K562 (cell line): ENCODE results near the gene DEK. TPM values are rescaled to one million over a fixed set of nuclear protein-coding genes. Genes with fewer than 3 reads are reported as not detected.

Source experiments
- ATAC-seq: fragments of 200-7000 bp; cut with Tn5 transposase; 3 replicates; pipeline ENCODE4 v1.9.1; 2020; ENCODE audit warnings: moderate library complexity
- BruUV-seq: library from RNA; stranded (reverse); fragments of 400-500 nt; replicated peaks from 2 replicates; lab custom pipeline; 2021; lab: Mats Ljungman, UMichigan
- CTCF ChIA-PET: fragments of 300-600 bp; formaldehyde crosslinking; extraction: SDS; loops from one replicate; lab custom pipeline; 2021; ENCODE audit warnings: low intra/inter-chr PET ratio; lab: Yijun Ruan, JAX
- POLR2A ChIA-PET: fragments of 300-600, 350-650 bp; sonication (Branson Sonifier 250); formaldehyde crosslinking; extraction: SDS; loops from one replicate; lab custom pipeline; 2021; ENCODE audit warnings: antibody characterized with exemption, inconsistent platforms; lab: Yijun Ruan, JAX
- DNase-seq, 4 experiments: peaks; one replicate each; pipeline versions ENCODE4 v3.0.0 to v3.0.0-alpha.2; 2011 to 2018; ENCODE audit warnings: low spot score in 3 of 4, mixed read lengths in 3 of 4; ENCODE audit errors: extremely low read depth in 1 of 4
- FAIRE-seq: peaks from 2 replicates; lab custom pipeline; 2011; peaks lifted over from hg19 to GRCh38; lab: Jason Lieb, UNC
- H2AFZ ChIP-seq: 2 replicates; pipeline ENCODE4 v1.6.0; 2011; ENCODE audit warnings: low read depth, low read length, control low read depth, inconsistent platforms
- H3K27ac ChIP-seq: fragments of 200-600 bp; 3 replicates; pipeline ENCODE4 v1.8.0; 2011; ENCODE audit warnings: low read depth, mild to moderate bottlenecking, control low read depth, inconsistent platforms, low read length, moderate library complexity, mixed read lengths; ENCODE audit errors: extremely low read depth
- H3K27me3 ChIP-seq, 2 experiments: fragments of 300-600 bp in 1 of 2; 2 replicates in 1 of 2; 3 replicates in 1 of 2; pipeline versions ENCODE4 v1.6.0 to v1.8.0; 2011; ENCODE audit warnings: inconsistent platforms in 2 of 2, low read length in 2 of 2, mild to moderate bottlenecking in 1 of 2, mixed read lengths in 1 of 2, moderate library complexity in 1 of 2; ENCODE audit not compliant: control insufficient read depth in 2 of 2, insufficient read depth in 2 of 2
- H3K36me3 ChIP-seq: fragments of 300-600 bp; 3 replicates; pipeline ENCODE4 v1.8.0; 2011; ENCODE audit warnings: mild to moderate bottlenecking, low read length, inconsistent platforms; ENCODE audit not compliant: control insufficient read depth, insufficient read depth
- H3K4me1 ChIP-seq, 2 experiments: fragments of 200-600 bp in 1 of 2; replicated peaks in 1 of 2; 2 replicates in 1 of 2; 3 replicates in 1 of 2; pipeline versions ENCODE4 v1.5.1 to v1.8.0; 2011; ENCODE audit warnings: inconsistent platforms in 2 of 2, low read length in 2 of 2, mild to moderate bottlenecking in 1 of 2, mixed read lengths in 1 of 2, moderate library complexity in 1 of 2; ENCODE audit not compliant: control insufficient read depth in 2 of 2, insufficient read depth in 2 of 2
- H3K4me2 ChIP-seq: 2 replicates; pipeline ENCODE4 v1.6.1; 2011; ENCODE audit warnings: low read length, control low read depth, inconsistent platforms, mixed read lengths; ENCODE audit not compliant: insufficient read depth
- H3K4me3 ChIP-seq: fragments of 200-600 bp; sonication (generic), shearing (Covaris generic); 2 replicates; pipeline ENCODE4 v1.5.1; 2016; ENCODE audit warnings: control low read depth, inconsistent platforms
- H3K79me2 ChIP-seq: fragments of 200-600 bp; 3 replicates; pipeline ENCODE4 v1.8.0; 2011; ENCODE audit warnings: low read length, inconsistent platforms; ENCODE audit not compliant: control insufficient read depth, insufficient read depth
- H3K9ac ChIP-seq, 2 experiments: 2 replicates each; pipeline versions ENCODE4 v1.6.0 to v1.6.1; 2011; ENCODE audit warnings: low read depth in 2 of 2, low read length in 2 of 2, control low read depth in 1 of 2, inconsistent platforms in 1 of 2, mild to moderate bottlenecking in 1 of 2, mixed read lengths in 1 of 2; ENCODE audit not compliant: insufficient read depth in 1 of 2
- H3K9me1 ChIP-seq: one replicate; pipeline ENCODE4 v1.6.0; 2011; ENCODE audit warnings: inconsistent platforms, mild to moderate bottlenecking, low read length, moderate library complexity; ENCODE audit not compliant: control insufficient read depth, insufficient read depth
- H3K9me3 ChIP-seq: replicated peaks from 2 replicates; pipeline ENCODE4 v1.5.1; 2011; ENCODE audit warnings: low read depth, low read length, inconsistent platforms; ENCODE audit not compliant: control insufficient read depth, insufficient read depth
- H4K20me1 ChIP-seq: replicated peaks from 2 replicates; pipeline ENCODE4 v1.6.1; 2011; ENCODE audit warnings: low read length, inconsistent platforms, mixed read lengths; ENCODE audit not compliant: control insufficient read depth, insufficient read depth
- CEBPZ ChIP-seq: fragments of 150-350 bp; IDR thresholded peaks from 2 replicates; pipeline ENCODE4 v1.6.1; 2014; ENCODE audit warnings: low read depth, mild to moderate bottlenecking, low read length, borderline replicate concordance
- DPF2 ChIP-seq: fragments of 450-650 bp; IDR thresholded peaks from 2 replicates; pipeline ENCODE4 v1.6.1; 2016
- GATA2 ChIP-seq: sonication (generic); formaldehyde crosslinking; IDR thresholded peaks from 2 replicates; pipeline ENCODE4 v1.4.0; 2020; ENCODE audit warnings: mild to moderate bottlenecking, missing genetic modification reagents
- NR0B1 ChIP-seq: fragments of 450-650 bp; IDR thresholded peaks from one replicate; pipeline ENCODE4 v1.6.1; 2018; ENCODE audit warnings: mild to moderate bottlenecking, moderate library complexity; ENCODE audit not compliant: partially characterized antibody
- SNIP1 ChIP-seq: fragments of 450-650 bp; IDR thresholded peaks from 2 replicates; pipeline ENCODE4 v1.7.1; 2017; ENCODE audit warnings: low read depth, mild to moderate bottlenecking
- TCF7L2 ChIP-seq: fragments of 150-350 bp; IDR thresholded peaks from 2 replicates; pipeline ENCODE4 v1.6.1; 2016; ENCODE audit warnings: low read depth, mild to moderate bottlenecking, low read length, moderate library complexity
- TFAP4 ChIP-seq: sonication (generic); formaldehyde crosslinking; IDR thresholded peaks from 2 replicates; pipeline ENCODE4 v1.8.0; 2022; ENCODE audit warnings: missing genetic modification reagents, mild to moderate bottlenecking, moderate library complexity, borderline replicate concordance
- THAP12 ChIP-seq: fragments of 250-450 bp; sonication (Bioruptor Pico); IDR thresholded peaks from 2 replicates; pipeline ENCODE4 v1.9.0; 2021; ENCODE audit warnings: mild to moderate bottlenecking, inconsistent platforms
- UBTF ChIP-seq, 2 experiments: IDR thresholded peaks; 2 replicates each; pipeline ENCODE4 v1.6.1; 2012; ENCODE audit warnings: improper control_type of control experiment in 2 of 2, low read depth in 2 of 2, low read length in 2 of 2, borderline replicate concordance in 1 of 2
- ZNF586 ChIP-seq: fragments of 450-650 bp; formaldehyde crosslinking; conservative IDR thresholded peaks from 2 replicates; pipeline ENCODE4 v1.4.0; 2020; ENCODE audit warnings: mild to moderate bottlenecking, moderate library complexity
- WGBS: fragments of 100-300 bp; shearing (Covaris generic); methylation state at CpG from one replicate; pipeline ENCODE4 v1.1.6; 2016; ENCODE audit warnings: low coverage, mixed read lengths; ENCODE audit not compliant: insufficient coverage; ENCODE audit errors: missing lambda C conversion rate; 5-methylcytosine and 5-hydroxymethylcytosine counted together
- in situ Hi-C: fragments of 300-500 bp; cut with MboI; formaldehyde crosslinking; loops from 4 replicates; pipeline ENCODE4 v1.15.0; 2018; ENCODE audit warnings: inconsistent platforms, mixed read lengths
- intact Hi-C: fragments of 100-400 bp; cut with micrococcal nuclease; formaldehyde crosslinking; loops from 2 replicates; pipeline ENCODE4 v1.14.2; 2022
- polyA plus RNA-seq, 8 experiments: library from polyadenylated mRNA; depleted of rRNA in 4 of 8; stranded (reverse) in 5 of 8; unstranded in 3 of 8; fragments of >200 nt; fragmentation: Nextera tagmentation in 2 of 8; fragmentation: Illumina TruSeq in 1 of 8; extraction: Ambion mirVana in 2 of 8; extraction: Trizol in 1 of 8; gene quantifications; 2 replicates each; pipeline versions ENCODE4 v1.2.1 to v1.2.3, GENCODE V29; 2011 to 2014; ENCODE audit warnings: inconsistent platforms in 1 of 8, missing spikeins in 1 of 8
- total RNA-seq, 7 experiments: library from RNA; depleted of rRNA in 6 of 7; stranded (reverse); fragments of >200 nt in 6 of 7; fragmentation: Illumina TruSeq in 2 of 7; extraction: Trizol in 2 of 7; gene quantifications; 2 replicates each; pipeline versions ENCODE4 v1.2.1 to v1.2.3, GENCODE V29; 2011 to 2021; ENCODE audit warnings: low replicate concordance in 1 of 7

The DEK gene
- total and polyA plus RNA-seq, 9 of the 15 experiments (the other 6 are each of a cell fraction or from before 2014, with no cell fraction given): 82.3 to 338 (median 184) TPM

- intact Hi-C loops (no loop called here), in situ Hi-C loops (no loop called here)
- POLR2A ChIA-PET: interaction anchor here (0.6 to 0.7 kb wide), 3 partner anchors 20 to 580 kb away, joined by 3 to 4 read pairs (median 3); partner anchors contain the start of gene FAM8A1
- 83% methylated on average over 5 of the region's 5 CpGs for WGBS
- Histone ChIP-seq H3K27me3 (no peaks in the 10 kb centered on the region), H3K4me2 (no peak overlapping the region), H2AFZ (no peak overlapping the region), H3K9me1 (no peaks in the 10 kb centered on the region), H3K4me1 (peaks cover 0 to 2% of the 10 kb centered on the region in 2 experiments; a peak in 1 of 5 replicates), H4K20me1 (no peaks in the 10 kb centered on the region), H3K36me3 (peaks cover 19% of the 10 kb centered on the region; the same call in 1 of the 3 replicates), H3K4me3 (no peak overlapping the region), H3K9ac (no peak overlapping the region), H3K9me3 (no peaks in the 10 kb centered on the region), H3K79me2 (peaks cover 3% of the 10 kb centered on the region), H3K27ac (no peak overlapping the region)
- no peak for DNase-seq
- ATAC-seq: no peak
- no peak for FAIRE-seq
- CTCF ChIA-PET: interaction anchor here (0.7 kb wide), 1 partner anchor 773 kb away, joined by 3 read pairs; no protein-coding TSS in a partner anchor
- TF ChIP-seq GATA2 (no peak), NR0B1 (no peak), ZNF586 (no peak), SNIP1 (no peak), DPF2 (no peak), THAP12 (no peak), CEBPZ (no peak), TCF7L2 (no peak), TFAP4 (CRISPR knock-in tag) (no peak), UBTF (IDR thresholded peaks at IDR 0.05; ENCODE audit: borderline replicate concordance in 1 of 2, low read depth in 2 of 2, low read length in 2 of 2) (no peak)
- no TSS peak for BruUV-seq
Observed at GRCh38 chr6:18179770-18180356, 84.5 kb downstream of the DEK start.
